Neuronal stem cell (in vitro differentiated cells): Measurements from ENCODE around the gene KDM4C.

Experiments used
- DNase-seq: peaks from one replicate; pipeline ENCODE4 v3.0.0-alpha.2; 2013; ENCODE audit warnings: low spot score
- H2AFZ ChIP-seq: one replicate; pipeline ENCODE4 v1.6.1; 2013; ENCODE audit warnings: mild to moderate bottlenecking, low read length, inconsistent platforms
- H2AK5ac ChIP-seq: 2 replicates; pipeline ENCODE4 v1.6.1; 2013; ENCODE audit warnings: low read depth, mild to moderate bottlenecking, inconsistent platforms, low read length, moderate library complexity, mixed read lengths
- H2BK120ac ChIP-seq: 2 replicates; pipeline ENCODE4 v1.6.1; 2013; ENCODE audit warnings: low read depth, mild to moderate bottlenecking, inconsistent platforms, low read length, moderate library complexity, mixed read lengths
- H2BK12ac ChIP-seq: one replicate; pipeline ENCODE4 v1.6.1; 2013; ENCODE audit warnings: low read length, inconsistent platforms
- H2BK15ac ChIP-seq: 2 replicates; pipeline ENCODE4 v1.6.1; 2013; ENCODE audit warnings: mild to moderate bottlenecking, low read length, inconsistent platforms, mixed read lengths
- H2BK5ac ChIP-seq: one replicate; pipeline ENCODE4 v1.6.1; 2013; ENCODE audit warnings: inconsistent platforms, mild to moderate bottlenecking, low read length, moderate library complexity
- H3K14ac ChIP-seq: one replicate; pipeline ENCODE4 v1.6.1; 2013; ENCODE audit warnings: low read length, inconsistent platforms
- H3K18ac ChIP-seq: 2 replicates; pipeline ENCODE4 v1.6.1; 2013; ENCODE audit warnings: low read length, inconsistent platforms
- H3K23ac ChIP-seq: 2 replicates; pipeline ENCODE4 v1.6.1; 2013; ENCODE audit warnings: low read depth, mild to moderate bottlenecking, mixed read lengths, low read length, inconsistent platforms; ENCODE audit not compliant: poor library complexity
- H3K27ac ChIP-seq: replicated peaks from 3 replicates; pipeline ENCODE4 v1.5.1; 2013; ENCODE audit warnings: low read length, inconsistent platforms
- H3K27me3 ChIP-seq, 3 experiments: 2 replicates each; pipeline ENCODE4 v1.6.1; 2013; ENCODE audit warnings: low read length in 3 of 3, mild to moderate bottlenecking in 2 of 3, inconsistent platforms in 1 of 3, low read depth in 1 of 3, mixed read lengths in 1 of 3, moderate library complexity in 1 of 3; ENCODE audit not compliant: control insufficient read depth in 3 of 3, insufficient read depth in 3 of 3
- H3K36me3 ChIP-seq, 2 donors: replicated peaks in 1 of 2; 2 replicates each; pipeline ENCODE4 v1.6.1; 2013; ENCODE audit warnings: low read length in 2 of 2; ENCODE audit not compliant: control insufficient read depth in 2 of 2, insufficient read depth in 2 of 2
- H3K4ac ChIP-seq: 2 replicates; pipeline ENCODE4 v1.6.1; 2013; ENCODE audit warnings: inconsistent platforms, mild to moderate bottlenecking, low read length, moderate library complexity
- H3K4me1 ChIP-seq, 2 donors: 1 replicate in 1 of 2; 2 replicates in 1 of 2; pipeline ENCODE4 v1.6.1; 2013; ENCODE audit warnings: low read length in 2 of 2, low read depth in 1 of 2; ENCODE audit not compliant: control insufficient read depth in 2 of 2, insufficient read depth in 1 of 2
- H3K4me2 ChIP-seq: one replicate; pipeline ENCODE4 v1.6.1; 2013; ENCODE audit warnings: mild to moderate bottlenecking, low read length, inconsistent platforms; ENCODE audit not compliant: insufficient read depth, poor library complexity, severe bottlenecking
- H3K4me3 ChIP-seq, 2 donors: 2 replicates each; pipeline ENCODE4 v1.5.1; 2013; ENCODE audit warnings: low read length in 2 of 2, mild to moderate bottlenecking in 2 of 2, inconsistent platforms in 1 of 2, moderate library complexity in 1 of 2
- H3K79me1 ChIP-seq: one replicate; pipeline ENCODE4 v1.6.1; 2013; ENCODE audit warnings: low read depth, mild to moderate bottlenecking, inconsistent platforms, low read length, moderate library complexity
- H3K9ac ChIP-seq: one replicate; pipeline ENCODE4 v1.6.1; 2013; ENCODE audit warnings: mild to moderate bottlenecking, low read depth, low read length, inconsistent platforms; ENCODE audit not compliant: poor library complexity
- H3K9me3 ChIP-seq, 2 donors: replicated peaks in 1 of 2; 2 replicates each; pipeline versions ENCODE3 to v1.6.1; 2013; ENCODE audit warnings: low read length in 2 of 2, mild to moderate bottlenecking in 2 of 2, inconsistent platforms in 1 of 2, low read depth in 1 of 2, mixed read lengths in 1 of 2, moderate library complexity in 1 of 2; ENCODE audit not compliant: control insufficient read depth in 2 of 2, insufficient read depth in 1 of 2
- H4K8ac ChIP-seq: one replicate; pipeline ENCODE4 v1.6.1; 2013; ENCODE audit warnings: low read depth, mild to moderate bottlenecking, inconsistent platforms, low read length, moderate library complexity
- H4K91ac ChIP-seq: one replicate; pipeline ENCODE4 v1.6.1; 2013; ENCODE audit warnings: low read length, low read depth, mild to moderate bottlenecking, inconsistent platforms; ENCODE audit not compliant: poor library complexity
- WGBS, 2 donors: extraction: QIAGEN DNeasy Blood & Tissue Kit; methylation state at CpG; one replicate each; pipeline ENCODE4 v1.1.7; 2013; ENCODE audit warnings: missing lambda C conversion rate in 2 of 2, mixed read lengths in 1 of 2; ENCODE audit not compliant: insufficient read length in 2 of 2, insufficient replicate concordance in 1 of 2; ENCODE audit errors: extremely low coverage in 2 of 2; 5-methylcytosine and 5-hydroxymethylcytosine counted together

Gene KDM4C

GRCh38 chr9:7166074-7166473, 408.3 kb downstream of the KDM4C start:
- no CpG with 5 or more reads among the region's 1 CpG for WGBS, 2 donors
- H2BK120ac ChIP-seq: no peak overlapping the region

GRCh38 chr9:7169717-7170389, 412.1 kb downstream of the KDM4C start:
- H3K27ac ChIP-seq: no peak overlapping the region
- H2BK15ac ChIP-seq: no peak overlapping the region
- H3K36me3 ChIP-seq: no peaks in the 10 kb centered on the region
- no peak overlapping the region for H3K4ac ChIP-seq
- no peak overlapping the region for H2BK12ac ChIP-seq
- H3K9me3 ChIP-seq: peaks cover 0 to 5% of the 10 kb centered on the region in 2 donors
- no peaks in the 10 kb centered on the region for H3K27me3 ChIP-seq
- no peak overlapping the region for H3K9ac ChIP-seq
- H3K4me1 ChIP-seq: peaks cover 15 to 18% of the 10 kb centered on the region in 2 donors
- no peak overlapping the region for H3K23ac ChIP-seq
- no peak overlapping the region for H3K4me3 ChIP-seq
- H3K18ac ChIP-seq: no peak overlapping the region
- no CpG with 5 or more reads among the region's 3 CpGs for WGBS, 2 donors
- no peak overlapping the region for H3K4me2 ChIP-seq
- no peak overlapping the region for H4K8ac ChIP-seq
- no peak for DNase-seq
- H3K14ac ChIP-seq: no peak overlapping the region
- H2BK120ac ChIP-seq: no peak overlapping the region
- H3K79me1 ChIP-seq: no peaks in the 10 kb centered on the region
- H2AK5ac ChIP-seq: no peak overlapping the region
- H4K91ac ChIP-seq: no peak overlapping the region
- H2BK5ac ChIP-seq: no peak overlapping the region
- no peak overlapping the region for H2AFZ ChIP-seq

More at GRCh38 chr9:7166074-7166473, 408.3 kb downstream of the KDM4C start:
- Histone ChIP-seq H3K23ac (no peak overlapping the region), H3K36me3 (no peaks in the 10 kb centered on the region), H2BK12ac (no peak overlapping the region), H3K4me2 (no peak overlapping the region), H4K8ac (no peak overlapping the region), H3K27ac (no peak overlapping the region), H3K18ac (no peak overlapping the region), H2AFZ (no peak overlapping the region), H3K4me3 (no peak overlapping the region), H2BK15ac (no peak overlapping the region), H2AK5ac (no peak overlapping the region), H3K27me3 (no peaks in the 10 kb centered on the region), H3K4me1 (peaks cover 0 to 3% of the 10 kb centered on the region in 2 donors), H3K9me3 (no peaks in the 10 kb centered on the region), H4K91ac (no peak overlapping the region), H3K4ac (no peak overlapping the region), H3K14ac (no peak overlapping the region), H2BK5ac (no peak overlapping the region), H3K79me1 (no peaks in the 10 kb centered on the region), H3K9ac (no peak overlapping the region)
- no peak for DNase-seq

- H3K9me3 ChIP-seq: peaks cover 0 to 5% of the 10 kb centered on the region in 2 donors
- H2BK120ac ChIP-seq: no peak overlapping the region
- H3K9ac ChIP-seq: no peak overlapping the region
- H4K91ac ChIP-seq: no peak overlapping the region
- no peaks in the 10 kb centered on the region for H3K79me1 ChIP-seq
- no peak overlapping the region for H3K4ac ChIP-seq
- peak overlapping the region; percentile 5 for H2AFZ ChIP-seq
- H2AK5ac ChIP-seq: no peak overlapping the region
- H3K18ac ChIP-seq: no peak overlapping the region
- H3K36me3 ChIP-seq: no peaks in the 10 kb centered on the region
- H2BK12ac ChIP-seq: no peak overlapping the region
- H3K4me3 ChIP-seq: no peak overlapping the region
- no peak for DNase-seq
- peak overlapping the region; percentile 33 for H3K27ac ChIP-seq
- no CpG with 5 or more reads among the region's 10 CpGs for WGBS, 2 donors
- no peak overlapping the region for H3K4me2 ChIP-seq
- no peak overlapping the region for H3K23ac ChIP-seq
- no peak overlapping the region for H2BK15ac ChIP-seq
- no peak overlapping the region for H2BK5ac ChIP-seq
- no peak overlapping the region for H3K14ac ChIP-seq
- H4K8ac ChIP-seq: no peak overlapping the region
- no peaks in the 10 kb centered on the region for H3K27me3 ChIP-seq
- peaks cover 15 to 18% of the 10 kb centered on the region in 2 donors for H3K4me1 ChIP-seq
These were observed 413.8 kb downstream of the KDM4C start for GRCh38 chr9:7171396-7172153.
